Stomach (tissue), 9 donors: Measurements from ENCODE around the gene PPP2R5D. TPM values are rescaled to one million over a fixed set of nuclear protein-coding genes. Genes with fewer than 3 reads are reported as not detected.

Experiments used
- DNase-seq, 2 donors: peaks; one replicate each; pipeline versions ENCODE4 v3.0.0 to v3.0.0-alpha.2; 2013 to 2019
- H3K27ac ChIP-seq, 5 donors: fragments of 200-600 bp in 4 of 5; sonication (generic) in 4 of 5; one replicate each; pipeline ENCODE4 v1.5.1; 2013 to 2019; ENCODE audit warnings: mild to moderate bottlenecking in 1 of 5, moderate library complexity in 1 of 5
- H3K27me3 ChIP-seq, 3 donors: fragments of 200-600 bp; sonication (generic); one replicate each; pipeline ENCODE4 v1.5.1; 2017 to 2019; ENCODE audit warnings: mixed run types in 1 of 3
- H3K36me3 ChIP-seq, 4 donors: fragments of 200-600 bp; sonication (generic); 1 replicate in 3 of 4; 2 replicates in 1 of 4; pipeline ENCODE4 v1.5.1; 2016 to 2019
- H3K4me1 ChIP-seq, 4 donors: fragments of 200-600 bp; sonication (generic); one replicate each; pipeline ENCODE4 v1.5.1; 2016 to 2019
- H3K4me3 ChIP-seq, 4 donors: fragments of 200-600 bp; sonication (generic) in 3 of 4; one replicate each; pipeline ENCODE4 v1.5.1; 2016 to 2019; ENCODE audit warnings: mild to moderate bottlenecking in 1 of 4
- H3K9me3 ChIP-seq, 4 donors: fragments of 200-600 bp; sonication (generic); one replicate each; pipeline ENCODE4 v1.5.1; 2016 to 2019
- CTCF ChIP-seq, 7 experiments: fragments of 450-650 bp in 4 of 7; fragments of 200-600 bp in 3 of 7; sonication (generic) in 3 of 7; IDR thresholded peaks; one replicate each; pipeline ENCODE4 v1.5.1; 2016 to 2019; ENCODE audit warnings: antibody characterized with exemption in 7 of 7, control low read depth in 2 of 7, mild to moderate bottlenecking in 1 of 7
- EP300 ChIP-seq: sonication (generic); formaldehyde crosslinking; IDR thresholded peaks from one replicate; pipeline ENCODE4 v1.6.1; 2017; ENCODE audit warnings: antibody characterized with exemption
- POLR2A ChIP-seq, 4 donors: fragments of 450-650 bp; IDR thresholded peaks; one replicate each; pipeline ENCODE4 v1.6.1; 2016; ENCODE audit warnings: antibody characterized with exemption in 4 of 4, control low read depth in 2 of 4, mild to moderate bottlenecking in 1 of 4, moderate library complexity in 1 of 4
- POLR2AphosphoS5 ChIP-seq, 3 donors: sonication (generic); formaldehyde crosslinking; IDR thresholded peaks; one replicate each; pipeline ENCODE4 v1.6.1; 2016; ENCODE audit warnings: antibody characterized with exemption in 3 of 3
- WGBS, 5 donors: extraction: QIAGEN DNeasy Blood & Tissue Kit in 3 of 5; methylation state at CpG; one replicate each; pipeline versions ENCODE4 v1.1.5 to v1.1.7; 2013 to 2018; 5-methylcytosine and 5-hydroxymethylcytosine counted together
- intact Hi-C: fragments of 100-400 bp; cut with DNase I; formaldehyde crosslinking; loops from one replicate; pipeline ENCODE4 v1.15.1; 2023; ENCODE audit warnings: low total_unique reads
- polyA plus RNA-seq, 3 donors: library from polyadenylated mRNA; stranded (reverse); fragments of 200-250 nt; gene quantifications; one replicate each; pipeline ENCODE4 v1.2.3, GENCODE V29; 2013
- total RNA-seq, 5 donors: library from RNA; depleted of rRNA; stranded (reverse); fragments of >200 nt; gene quantifications; one replicate each; pipeline versions ENCODE4 v1.1.0 to v1.2.3, GENCODE V29; 2014 to 2016
- donor health status: healthy with polysubstance abuse.
- donor health status: Bipolar disorder and iron deficiency.
- donor health status: healthy.

PPP2R5D gene
- total and polyA plus RNA-seq, 8 donors = 19.6 to 517 (median 24.1) TPM

GRCh38 chr6:43052225-43052841 lies 68.0 kb downstream of the PPP2R5D start:
- Histone ChIP-seq H3K36me3 (peaks cover 32 to 69% (median 63%) of the 10 kb centered on the region in 4 donors), H3K27ac (peak overlapping the region in 4 of 5 donors; percentile 90 to 96 (median 94)), H3K4me3 (peak overlapping the region in 3 of 4 donors; percentile 59 to 72 (median 68)), H3K9me3 (no peaks in the 10 kb centered on the region), H3K27me3 (no peaks in the 10 kb centered on the region), H3K4me1 (peaks cover 14 to 37% (median 30%) of the 10 kb centered on the region in 4 donors)
- DNase-seq = no peak
- intact Hi-C loops = no loop called here
- 84 to 89% (median 87%) methylated on average over 14 to 19 of the region's 19 CpGs for WGBS, 5 donors
- TF ChIP-seq EP300 = no peak
- no peak for TF ChIP-seq POLR2AphosphoS5 (IDR thresholded peaks at IDR 0.05)
- no peak for TF ChIP-seq CTCF (IDR thresholded peaks at IDR 0.05)
- no peak for TF ChIP-seq POLR2A (IDR thresholded peaks at IDR 0.05)

- TF ChIP-seq POLR2A (IDR thresholded peaks at IDR 0.05) = no peak
- TF ChIP-seq CTCF (IDR thresholded peaks at IDR 0.05) = no peak
- no peak for TF ChIP-seq EP300
- no peak for TF ChIP-seq POLR2AphosphoS5 (IDR thresholded peaks at IDR 0.05)
- H3K27me3 ChIP-seq = no peaks in the 10 kb centered on the region
- 8 to 16% (median 10%) methylated on average over 19 to 22 of the region's 22 CpGs for WGBS, 5 donors
- peak in 1 of 2 donors; percentile 64 for DNase-seq
- peak overlapping the region; percentile 90 to 96 (median 94) for H3K27ac ChIP-seq
- intact Hi-C loops = no loop called here
- peaks cover 26 to 68% (median 63%) of the 10 kb centered on the region in 4 donors for H3K36me3 ChIP-seq
- peaks cover 14 to 43% (median 35%) of the 10 kb centered on the region in 4 donors for H3K4me1 ChIP-seq
- no peaks in the 10 kb centered on the region for H3K9me3 ChIP-seq
- H3K4me3 ChIP-seq = peak overlapping the region; percentile 59 to 72 (median 66)
Measured at GRCh38 chr6:43052842-43053544, 68.6 kb downstream of the PPP2R5D start.

GRCh38 chr6:43053545-43054205 lies 69.3 kb downstream of the PPP2R5D start, which contains the start of gene CUL7:
Gene CUL7 (minus strand): TSS chr6:43053851. CDS start chr6:43052788, 1,063 bp downstream.
- peak; percentile 94 to 98 for DNase-seq
- Histone ChIP-seq H3K27me3 (no peaks in the 10 kb centered on the region), H3K4me1 (peaks cover 19 to 50% (median 42%) of the 10 kb centered on the region in 4 donors), H3K36me3 (peaks cover 21 to 62% (median 56%) of the 10 kb centered on the region in 4 donors), H3K4me3 (peak within 1 kb of the TSS; percentile 59 to 72 (median 66)), H3K9me3 (no peaks in the 10 kb centered on the region), H3K27ac (peak within 1 kb of the TSS; percentile 90 to 96 (median 94))
- TF ChIP-seq CTCF (IDR thresholded peaks at IDR 0.05) (no peak), POLR2AphosphoS5 (IDR thresholded peaks at IDR 0.05) (peak; percentile 79 to 97 (median 88))
- WGBS, 5 donors = 0 to 2% (median 1%) methylated on average over 24 to 45 of the region's 45 CpGs
- intact Hi-C loops = no loop called here

GRCh38 chr6:43054206-43054943 lies 70.0 kb downstream of the PPP2R5D start:
- peaks cover 22 to 53% (median 46%) of the 10 kb centered on the region in 4 donors for H3K4me1 ChIP-seq
- H3K36me3 ChIP-seq = peaks cover 17 to 55% (median 49%) of the 10 kb centered on the region in 4 donors
- intact Hi-C loops = no loop called here
- TF ChIP-seq CTCF (IDR thresholded peaks at IDR 0.05) = no peak
- no peak for TF ChIP-seq EP300
- TF ChIP-seq POLR2AphosphoS5 (IDR thresholded peaks at IDR 0.05) = no peak
- TF ChIP-seq POLR2A (IDR thresholded peaks at IDR 0.05) = no peak
- 67 to 74% (median 70%) methylated on average over 17 of the region's 17 CpGs for WGBS, 5 donors
- no peaks in the 10 kb centered on the region for H3K9me3 ChIP-seq
- peak overlapping the region; percentile 90 to 96 (median 94) for H3K27ac ChIP-seq
- DNase-seq = peak in 1 of 2 donors; percentile 55
- no peaks in the 10 kb centered on the region for H3K27me3 ChIP-seq
- H3K4me3 ChIP-seq = peak overlapping the region; percentile 59 to 72 (median 66)
